GM10266 (cell line): ENCODE measurements around the gene TTYH1.

Source experiments
- DNase-seq: peaks from one replicate; pipeline ENCODE4 v3.0.0; 2012; ENCODE audit errors: extremely low spot score
- TF ChIP-seq, protein P1 (sequence below): IDR thresholded peaks from 2 replicates; pipeline ENCODE4 v1.5.1; 2012; ENCODE audit warnings: mild to moderate bottlenecking, low read depth; ENCODE audit not compliant: control insufficient read depth, insufficient read depth; ENCODE audit errors: missing control alignments

TTYH1 gene

DNA sequence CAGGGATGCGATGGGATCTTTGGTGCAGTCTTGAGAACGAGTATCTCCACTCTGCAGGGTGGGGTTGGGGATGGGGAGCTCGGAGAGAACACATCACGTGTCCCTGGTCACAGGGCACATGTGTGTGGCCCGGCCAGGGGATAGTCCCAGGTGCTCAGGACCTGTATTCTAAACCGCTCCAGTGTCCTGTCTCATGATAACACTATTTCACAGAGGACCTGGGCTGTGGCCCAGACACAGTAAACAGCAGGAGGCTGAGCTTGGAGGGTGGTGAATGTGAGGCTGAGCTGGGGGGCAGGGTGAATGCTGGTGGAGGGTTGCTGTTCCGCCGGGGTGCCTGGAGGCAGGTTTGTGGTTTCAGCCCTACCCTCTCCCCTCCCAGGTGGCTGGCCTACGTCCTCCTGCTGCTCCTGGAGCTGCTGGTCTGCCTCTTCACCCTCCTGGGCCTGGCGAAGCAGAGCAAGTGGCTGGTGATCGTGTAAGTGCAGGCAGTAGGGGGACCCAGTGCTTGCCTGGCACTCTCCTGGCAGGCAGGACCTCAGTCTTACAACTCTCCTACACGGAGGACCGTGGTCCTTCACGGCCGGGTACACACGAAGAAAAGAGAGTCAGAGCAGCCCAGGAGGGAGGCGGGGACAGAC, 11.1 kb downstream of the TTYH1 start:
- no peak for DNase-seq
- TF ChIP-seq, protein P1, sequence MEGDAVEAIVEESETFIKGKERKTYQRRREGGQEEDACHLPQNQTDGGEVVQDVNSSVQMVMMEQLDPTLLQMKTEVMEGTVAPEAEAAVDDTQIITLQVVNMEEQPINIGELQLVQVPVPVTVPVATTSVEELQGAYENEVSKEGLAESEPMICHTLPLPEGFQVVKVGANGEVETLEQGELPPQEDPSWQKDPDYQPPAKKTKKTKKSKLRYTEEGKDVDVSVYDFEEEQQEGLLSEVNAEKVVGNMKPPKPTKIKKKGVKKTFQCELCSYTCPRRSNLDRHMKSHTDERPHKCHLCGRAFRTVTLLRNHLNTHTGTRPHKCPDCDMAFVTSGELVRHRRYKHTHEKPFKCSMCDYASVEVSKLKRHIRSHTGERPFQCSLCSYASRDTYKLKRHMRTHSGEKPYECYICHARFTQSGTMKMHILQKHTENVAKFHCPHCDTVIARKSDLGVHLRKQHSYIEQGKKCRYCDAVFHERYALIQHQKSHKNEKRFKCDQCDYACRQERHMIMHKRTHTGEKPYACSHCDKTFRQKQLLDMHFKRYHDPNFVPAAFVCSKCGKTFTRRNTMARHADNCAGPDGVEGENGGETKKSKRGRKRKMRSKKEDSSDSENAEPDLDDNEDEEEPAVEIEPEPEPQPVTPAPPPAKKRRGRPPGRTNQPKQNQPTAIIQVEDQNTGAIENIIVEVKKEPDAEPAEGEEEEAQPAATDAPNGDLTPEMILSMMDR, result no peak

DNA sequence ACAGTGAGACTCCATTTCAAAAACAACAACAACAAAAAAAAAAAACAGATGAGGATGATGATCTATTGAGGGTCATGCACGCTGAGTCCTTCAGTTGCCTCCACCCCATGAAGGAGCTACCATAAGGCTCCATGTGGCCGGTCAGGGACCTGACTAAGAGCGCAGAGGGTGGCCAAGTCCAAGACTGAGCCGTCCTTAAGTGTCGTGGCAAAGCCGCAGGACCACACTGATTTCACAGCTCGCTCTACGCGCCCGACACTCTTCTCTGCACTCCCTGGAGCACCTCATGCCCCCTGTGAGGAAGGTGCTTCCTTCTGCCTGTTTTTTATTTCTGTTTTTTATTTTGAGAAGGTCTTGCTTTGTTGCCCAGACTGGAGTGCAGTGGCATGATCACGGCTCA, 12.3 kb downstream of the TTYH1 start:
- TF ChIP-seq, protein P1, result no peak

DNA sequence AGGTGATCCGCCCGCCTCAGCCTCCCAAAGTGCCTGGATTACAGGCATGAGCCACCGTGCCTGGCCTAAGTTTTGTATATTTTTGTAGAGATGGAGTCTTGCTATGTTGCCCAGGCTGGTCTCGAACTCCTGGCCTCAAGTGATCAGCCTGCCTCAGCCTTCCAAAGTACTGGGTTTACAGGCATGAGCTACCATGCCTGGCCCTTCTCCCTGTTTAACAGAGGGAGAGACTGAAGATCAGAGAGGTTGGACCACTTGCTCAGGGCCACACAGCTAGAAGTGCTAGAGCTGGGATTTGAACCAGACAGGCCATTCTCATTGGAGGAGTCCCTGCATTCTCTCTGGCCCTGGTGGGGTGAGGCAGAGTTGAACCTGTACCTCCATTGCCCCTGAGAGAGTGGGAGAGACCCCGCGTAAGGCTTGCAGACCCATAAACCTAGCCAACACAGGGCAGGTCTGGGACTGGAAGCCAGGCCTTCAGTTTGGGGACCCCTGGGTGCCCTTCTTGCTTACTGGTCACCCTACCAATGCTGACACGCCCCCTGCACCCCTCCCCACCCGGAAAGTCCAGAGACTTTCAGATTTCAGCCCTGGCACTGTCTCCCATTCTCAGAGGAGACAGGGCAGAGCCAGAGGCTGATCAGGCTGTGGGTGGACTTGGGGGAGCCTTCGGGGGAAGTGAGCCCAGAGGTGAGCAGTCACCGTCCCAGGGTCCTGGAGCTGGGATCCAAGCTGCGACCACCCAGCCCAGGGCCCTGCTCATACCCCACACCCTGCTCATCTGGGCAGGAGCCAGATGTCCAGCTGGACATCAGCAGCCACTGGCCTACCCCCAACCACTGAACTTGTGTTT, 13.3 kb downstream of the TTYH1 start:
- TF ChIP-seq, protein P1, result no peak
- no peak for DNase-seq

More for the DNA sequence above, 12.3 kb downstream of the TTYH1 start:
- no peak for DNase-seq

DNA sequence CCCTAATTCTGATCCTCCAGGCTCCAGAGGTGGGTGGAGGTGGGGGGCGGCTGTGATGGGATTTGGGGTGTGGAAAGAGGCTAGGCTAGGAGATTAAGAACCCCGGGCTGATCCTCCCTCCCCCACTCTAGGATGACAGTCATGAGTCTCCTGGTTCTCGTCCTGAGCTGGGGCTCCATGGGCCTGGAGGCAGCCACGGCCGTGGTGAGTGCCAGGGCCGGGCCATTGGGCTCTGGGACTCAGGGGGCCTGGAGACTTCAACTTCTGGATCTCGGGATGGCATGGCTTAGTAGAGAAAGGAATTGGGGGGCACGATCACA, 13.9 kb downstream of the TTYH1 start:
- TF ChIP-seq, protein P1, result no peak
- peak; percentile 28 for DNase-seq

DNA sequence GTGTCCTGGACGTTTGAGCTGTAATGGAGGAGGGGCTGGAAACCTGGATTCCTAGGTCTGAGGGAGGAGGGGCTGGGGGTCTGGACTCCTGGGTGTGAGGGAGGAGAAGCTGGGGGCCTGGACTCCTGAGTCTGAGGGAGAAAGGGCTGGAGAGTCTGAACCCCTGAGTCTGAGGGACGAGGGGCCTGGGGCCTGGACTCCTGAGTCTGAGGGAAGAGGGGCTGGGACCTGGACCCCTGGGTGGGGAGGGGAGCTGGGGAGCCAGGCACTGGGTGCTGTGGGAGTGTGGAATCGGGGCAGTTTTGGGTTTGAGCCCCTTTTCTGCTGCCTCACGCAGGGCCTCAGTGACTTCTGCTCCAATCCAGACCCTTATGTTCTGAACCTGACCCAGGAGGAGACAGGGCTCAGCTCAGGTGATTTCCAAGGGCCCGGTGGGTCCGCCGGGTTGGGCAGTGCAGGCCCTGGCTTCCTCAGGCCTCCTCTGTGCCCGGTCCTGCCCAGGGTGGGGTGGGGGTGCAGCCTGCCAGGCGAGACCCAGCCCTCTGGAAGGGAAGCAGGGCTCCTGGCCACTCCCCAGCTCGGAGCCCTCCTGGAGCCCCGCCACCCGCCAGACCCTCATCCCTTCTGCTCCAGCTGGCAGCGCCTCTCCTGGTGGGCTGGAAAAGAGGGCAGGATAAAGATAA, 14.4 kb downstream of the TTYH1 start:
- TF ChIP-seq, protein P1, result no peak
- DNase-seq, result peak; percentile 25

DNA sequence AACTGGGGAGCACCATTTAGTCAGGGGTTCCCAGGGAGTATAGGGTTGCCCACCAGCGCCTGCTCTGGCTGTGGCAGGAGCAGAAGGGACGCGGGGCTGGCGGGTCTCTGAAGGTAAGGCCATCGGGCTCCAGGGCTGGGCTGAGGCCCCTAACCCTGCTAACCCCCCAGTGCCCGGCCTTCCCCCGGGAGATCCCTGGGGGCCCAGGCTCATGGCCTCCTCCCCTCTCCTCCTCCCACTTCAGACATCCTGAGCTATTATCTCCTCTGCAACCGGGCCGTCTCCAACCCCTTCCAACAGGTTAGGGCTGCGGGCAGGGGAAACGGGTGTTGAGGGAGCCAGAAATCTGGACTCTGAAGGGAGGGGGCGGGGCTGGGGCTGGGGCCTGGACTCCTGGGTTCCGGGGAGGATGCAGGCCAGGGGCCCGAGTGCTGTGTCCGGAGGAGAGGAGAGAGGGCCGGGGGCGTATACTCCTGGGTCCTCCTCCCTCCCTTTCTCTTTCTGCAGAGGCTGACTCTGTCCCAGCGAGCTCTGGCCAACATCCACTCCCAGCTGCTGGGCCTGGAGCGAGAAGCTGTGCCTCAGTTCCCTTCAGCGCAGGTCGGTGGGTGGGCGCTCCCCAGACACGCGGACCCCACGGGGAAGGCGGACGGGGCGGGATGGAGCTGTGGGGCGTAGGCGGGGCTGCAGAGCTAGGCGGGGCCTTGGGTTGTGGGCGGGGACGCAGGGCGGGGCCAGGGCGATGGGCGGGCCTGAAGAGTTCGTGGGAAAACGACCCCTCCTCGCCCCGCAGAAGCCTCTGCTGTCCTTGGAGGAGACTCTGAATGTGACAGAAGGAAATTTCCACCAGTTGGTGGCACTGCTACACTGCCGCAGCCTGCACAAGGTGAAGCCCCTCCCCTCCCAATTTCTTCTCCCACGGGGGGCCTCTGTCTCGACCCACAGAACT, 15.3 kb downstream of the TTYH1 start:
- TF ChIP-seq, protein P1, result peak; percentile 24

More for the DNA sequence above, 15.3 kb downstream of the TTYH1 start:
- peak; percentile 75 for DNase-seq
